Endothelial cell of umbilical vein (primary cell): ENCODE data around the gene ALK.

Source experiments
- CTCF ChIP-seq, 2 donors: IDR thresholded peaks; 1 replicate in 1 of 2; 2 replicates in 1 of 2; pipeline ENCODE4 v1.5.1; 2011; ENCODE audit warnings: low read length in 2 of 2, mild to moderate bottlenecking in 2 of 2, moderate library complexity in 2 of 2, control low read depth in 1 of 2, inconsistent platforms in 1 of 2, low read depth in 1 of 2; ENCODE audit not compliant: insufficient read depth in 1 of 2; ENCODE audit errors: extremely low read depth in 1 of 2
- POLR2A ChIP-seq: IDR thresholded peaks from 2 replicates; pipeline ENCODE4 v1.6.1; 2012; ENCODE audit warnings: low read depth, mild to moderate bottlenecking, control low read depth, low read length

GRCh38 chr2:29697181-29697580, 224.2 kb downstream of the ALK start:
- TF ChIP-seq CTCF (IDR thresholded peaks at IDR 0.05; ENCODE audit: extremely low read depth in 1 of 2, insufficient read depth in 1 of 2, low read depth in 1 of 2, low read length in 2 of 2), result no peak
- no peak for TF ChIP-seq POLR2A
